Hepatocyte (in vitro differentiated cells): ENCODE results near the gene COX8A. TPM values are rescaled to one million over a fixed set of nuclear protein-coding genes. Genes with fewer than 3 reads are reported as not detected.

ENCODE experiments used
- DNase-seq: peaks from one replicate; pipeline ENCODE4 v3.0.0-alpha.2; 2016; ENCODE audit warnings: low spot score
- H2AFZ ChIP-seq: fragments of 200-600 bp; sonication (generic); 2 replicates; pipeline ENCODE4 v1.6.0; 2016; ENCODE audit warnings: antibody characterized with exemption, mild to moderate bottlenecking
- H3K27ac ChIP-seq: fragments of 200-600 bp; sonication (generic); 2 replicates; pipeline ENCODE4 v1.5.1; 2016; ENCODE audit warnings: mild to moderate bottlenecking
- H3K27me3 ChIP-seq: fragments of 200-600 bp; sonication (generic); 2 replicates; pipeline ENCODE4 v1.6.1; 2016
- H3K36me3 ChIP-seq: fragments of 200-600 bp; sonication (generic); replicated peaks from 2 replicates; pipeline ENCODE4 v1.5.1; 2016; ENCODE audit warnings: low read depth; ENCODE audit not compliant: insufficient read depth
- H3K4me1 ChIP-seq: fragments of 200-600 bp; sonication (generic); 2 replicates; pipeline ENCODE4 v1.5.1; 2016; ENCODE audit warnings: mild to moderate bottlenecking, moderate library complexity; ENCODE audit not compliant: insufficient read depth
- H3K4me2 ChIP-seq: fragments of 200-600 bp; sonication (generic); 2 replicates; pipeline ENCODE4 v1.6.0; 2016
- H3K4me3 ChIP-seq: fragments of 200-600 bp; sonication (generic); 2 replicates; pipeline ENCODE4 v1.5.1; 2016; ENCODE audit warnings: mild to moderate bottlenecking
- H3K79me2 ChIP-seq: fragments of 200-600 bp; sonication (generic); 2 replicates; pipeline ENCODE4 v1.6.0; 2017; ENCODE audit warnings: mild to moderate bottlenecking
- H3K9me2 ChIP-seq: fragments of 200-600 bp; sonication (generic); replicated peaks from 2 replicates; pipeline ENCODE4 v1.6.0; 2017; ENCODE audit warnings: mild to moderate bottlenecking; ENCODE audit not compliant: insufficient read depth
- H3K9me3 ChIP-seq: fragments of 200-600 bp; sonication (generic); 2 replicates; pipeline ENCODE4 v1.5.1; 2016; ENCODE audit warnings: low read depth, mild to moderate bottlenecking
- H4K20me1 ChIP-seq: fragments of 200-600 bp; sonication (generic); 2 replicates; pipeline ENCODE4 v1.6.0; 2016; ENCODE audit warnings: mild to moderate bottlenecking; ENCODE audit not compliant: insufficient read depth, poor library complexity, severe bottlenecking
- EZH2 ChIP-seq: fragments of 200-600 bp; sonication (generic); IDR thresholded peaks from 2 replicates; pipeline ENCODE4 v1.6.1; 2016; ENCODE audit warnings: antibody characterized with exemption, mild to moderate bottlenecking, borderline replicate concordance
- EZH2phosphoT487 ChIP-seq: fragments of 200-600 bp; sonication (generic); IDR thresholded peaks from one replicate; pipeline ENCODE4 v1.6.1; 2018; ENCODE audit warnings: antibody characterized with exemption, mild to moderate bottlenecking, low read depth, moderate library complexity; ENCODE audit not compliant: unreplicated experiment, severe bottlenecking
- whole genome bisulfite sequencing: methylation state at CpG from one replicate; pipeline ENCODE4 v1.1.6; 2016; ENCODE audit warnings: low lambda C conversion rate; ENCODE audit errors: missing lambda C conversion rate; 5-methylcytosine and 5-hydroxymethylcytosine counted together
- polyA plus RNA-seq: library from polyadenylated mRNA; unstranded; fragments of >200 nt; fragmentation: Nextera tagmentation; extraction: Ambion mirVana; gene quantifications from 2 replicates; pipeline ENCODE4 v1.2.1, GENCODE V29; 2016
- small RNA-seq: library from RNA; depleted of rRNA; stranded (forward); fragments of <200 nt; gene quantifications from one replicate; pipeline ENCODE3, GENCODE V24; 2014
- total RNA-seq: library from RNA; depleted of rRNA; stranded (reverse); fragments of >200 nt; gene quantifications from 2 replicates; pipeline ENCODE4 v1.2.3, GENCODE V29; 2014
- TF ChIP-seq, protein P1 (sequence below): fragments of 200-600 bp; sonication (generic); IDR thresholded peaks from 2 replicates; pipeline ENCODE4 v1.5.1; 2016; ENCODE audit warnings: antibody characterized with exemption, mild to moderate bottlenecking; ENCODE audit not compliant: poor library complexity

Gene COX8A
- total and polyA plus RNA-seq, 2 experiments from 2014 or later, result 430 to 463 TPM

DNA sequence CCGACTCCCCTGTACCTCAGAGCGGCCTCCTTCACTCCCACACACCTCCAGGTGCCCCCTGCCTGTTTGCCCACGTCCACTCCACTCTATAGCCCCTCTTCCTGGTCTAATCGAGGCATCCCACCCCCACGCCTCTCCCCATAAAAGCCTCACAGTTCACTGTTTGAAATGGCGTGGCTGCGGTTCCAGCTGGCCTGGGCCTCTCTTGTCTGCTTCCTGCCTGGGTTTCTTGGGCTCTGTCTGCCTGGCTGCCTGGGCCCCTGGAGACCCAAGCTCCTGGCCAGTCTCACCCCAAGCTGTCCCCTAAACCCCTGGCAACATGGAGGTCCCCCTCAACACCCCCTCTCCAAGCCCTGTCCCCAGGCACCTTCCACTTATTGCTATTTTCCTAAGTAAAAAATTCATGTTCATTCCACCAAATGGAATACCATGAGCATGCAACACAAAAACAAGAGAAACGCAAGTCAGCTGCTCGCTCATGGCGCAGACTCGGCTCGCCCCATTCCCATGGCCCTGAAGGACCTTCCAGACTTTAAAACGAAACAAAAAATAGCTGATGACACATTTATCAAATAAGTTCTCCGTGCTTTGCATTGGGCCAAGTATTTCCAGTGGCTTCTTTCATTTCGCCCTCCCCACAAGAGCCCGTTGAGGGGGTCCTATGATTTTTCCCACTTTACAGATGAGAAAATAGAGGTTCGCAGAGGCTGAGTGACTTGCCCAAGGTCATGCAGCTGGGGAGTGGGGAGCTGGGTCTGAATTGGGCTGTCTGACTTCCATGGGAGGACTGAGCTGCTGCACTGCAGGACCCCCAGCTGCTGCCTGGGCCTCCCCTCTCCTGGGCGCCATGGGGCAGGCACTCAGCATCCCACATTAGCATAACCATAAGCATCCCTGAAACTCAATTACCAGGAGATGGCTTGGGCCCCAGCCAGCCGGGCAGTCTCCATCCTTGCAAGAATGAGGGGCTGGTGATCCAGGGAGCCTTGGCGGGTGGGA, 49.6 kb downstream of the COX8A start:
- TF ChIP-seq EZH2phosphoT487, result no peak
- H3K4me1 ChIP-seq, result peaks cover 29% of the 10 kb centered on the region
- H3K4me2 ChIP-seq, result no peak overlapping the region
- no peak overlapping the region for H2AFZ ChIP-seq
- H3K27ac ChIP-seq, result no peak overlapping the region
- DNase-seq, result no peak
- H3K79me2 ChIP-seq, result no peaks in the 10 kb centered on the region
- WGBS, result 88% methylated on average over 20 of the region's 20 CpGs
- no peaks in the 10 kb centered on the region for H3K9me2 ChIP-seq
- no peaks in the 10 kb centered on the region for H4K20me1 ChIP-seq
- H3K9me3 ChIP-seq, result no peaks in the 10 kb centered on the region
- H3K27me3 ChIP-seq, result peaks cover 3% of the 10 kb centered on the region
- no peaks in the 10 kb centered on the region for H3K36me3 ChIP-seq
- H3K4me3 ChIP-seq, result no peak overlapping the region

DNA sequence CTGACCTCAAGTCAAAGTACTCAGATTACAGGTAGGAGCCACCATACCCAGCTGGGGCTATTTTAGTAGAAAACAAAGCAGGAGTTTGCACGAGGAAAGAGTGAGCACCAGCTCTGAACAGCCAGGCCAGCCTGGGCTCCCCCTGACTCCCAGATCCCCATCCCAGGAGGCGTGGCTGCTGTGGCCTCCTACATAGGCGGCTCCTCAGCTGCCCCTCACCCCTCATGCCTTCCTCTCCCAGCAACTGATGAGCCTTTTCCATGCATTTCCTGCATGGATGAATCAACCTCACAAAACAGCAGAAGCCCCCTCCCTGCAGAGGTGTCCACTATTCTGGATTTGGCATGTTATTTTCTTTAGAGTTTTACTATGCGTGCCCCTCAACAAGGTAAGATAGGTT, 50.8 kb downstream of the COX8A start:
- H3K4me3 ChIP-seq, result no peak overlapping the region
- H3K4me1 ChIP-seq, result peaks cover 29% of the 10 kb centered on the region
- H3K9me3 ChIP-seq, result no peaks in the 10 kb centered on the region
- H4K20me1 ChIP-seq, result no peaks in the 10 kb centered on the region
- TF ChIP-seq, protein P1, sequence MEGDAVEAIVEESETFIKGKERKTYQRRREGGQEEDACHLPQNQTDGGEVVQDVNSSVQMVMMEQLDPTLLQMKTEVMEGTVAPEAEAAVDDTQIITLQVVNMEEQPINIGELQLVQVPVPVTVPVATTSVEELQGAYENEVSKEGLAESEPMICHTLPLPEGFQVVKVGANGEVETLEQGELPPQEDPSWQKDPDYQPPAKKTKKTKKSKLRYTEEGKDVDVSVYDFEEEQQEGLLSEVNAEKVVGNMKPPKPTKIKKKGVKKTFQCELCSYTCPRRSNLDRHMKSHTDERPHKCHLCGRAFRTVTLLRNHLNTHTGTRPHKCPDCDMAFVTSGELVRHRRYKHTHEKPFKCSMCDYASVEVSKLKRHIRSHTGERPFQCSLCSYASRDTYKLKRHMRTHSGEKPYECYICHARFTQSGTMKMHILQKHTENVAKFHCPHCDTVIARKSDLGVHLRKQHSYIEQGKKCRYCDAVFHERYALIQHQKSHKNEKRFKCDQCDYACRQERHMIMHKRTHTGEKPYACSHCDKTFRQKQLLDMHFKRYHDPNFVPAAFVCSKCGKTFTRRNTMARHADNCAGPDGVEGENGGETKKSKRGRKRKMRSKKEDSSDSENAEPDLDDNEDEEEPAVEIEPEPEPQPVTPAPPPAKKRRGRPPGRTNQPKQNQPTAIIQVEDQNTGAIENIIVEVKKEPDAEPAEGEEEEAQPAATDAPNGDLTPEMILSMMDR, result no peak
- TF ChIP-seq EZH2phosphoT487 (no peak), EZH2 (no peak)
- no peaks in the 10 kb centered on the region for H3K79me2 ChIP-seq
- DNase-seq, result no peak
- H3K9me2 ChIP-seq, result no peaks in the 10 kb centered on the region
- H2AFZ ChIP-seq, result no peak overlapping the region
- no peaks in the 10 kb centered on the region for H3K36me3 ChIP-seq
- 60% methylated on average over 4 of the region's 4 CpGs for WGBS
- no peak overlapping the region for H3K27ac ChIP-seq
- no peak overlapping the region for H3K4me2 ChIP-seq
- no peaks in the 10 kb centered on the region for H3K27me3 ChIP-seq

Small RNA genes lying within 50 kb of the gene (small RNA-seq; reads per million reads assigned to genes)
- gene RNU6-45P, result not detected

Other genes starting within 250 kb of the COX8A start
- 41.8 and 44.1 TPM in 2 replicates for gene ZFTA, start 205.8 kb upstream of the COX8A start, total RNA-seq
- 12.3 and 14.7 TPM in 2 replicates for gene ZFTA, start 205.8 kb upstream of the COX8A start, polyA plus RNA-seq
- 24.0 and 25.2 TPM in 2 replicates for gene SPINDOC, start 161.2 kb upstream of the COX8A start, total RNA-seq
- gene SPINDOC, start 161.2 kb upstream of the COX8A start, polyA plus RNA-seq, result 5.4 and 9.9 TPM in 2 replicates
- 22.4 and 24.1 TPM in 2 replicates for gene MARK2, start 135.5 kb upstream of the COX8A start, total RNA-seq
- gene MARK2, start 135.5 kb upstream of the COX8A start, polyA plus RNA-seq, result 40.8 and 48.2 TPM in 2 replicates
- gene RCOR2, start 57.5 kb upstream of the COX8A start, total RNA-seq, result 4.3 and 4.4 TPM in 2 replicates
- gene RCOR2, start 57.5 kb upstream of the COX8A start, polyA plus RNA-seq, result 3.1 and 3.5 TPM in 2 replicates
- gene NAA40, start 35.6 kb upstream of the COX8A start, total RNA-seq, result 12.2 and 15.3 TPM in 2 replicates
- gene NAA40, start 35.6 kb upstream of the COX8A start, polyA plus RNA-seq, result 16.4 and 17.9 TPM in 2 replicates
- gene OTUB1, start 11.8 kb downstream of the COX8A start, total RNA-seq, result 49.9 and 55.9 TPM in 2 replicates
- gene OTUB1, start 11.8 kb downstream of the COX8A start, polyA plus RNA-seq, result 152 and 196 TPM in 2 replicates
- 0.43 and 0.84 TPM in 2 replicates for gene FLRT1, start 61.3 kb downstream of the COX8A start, total RNA-seq
- gene FLRT1, start 61.3 kb downstream of the COX8A start, polyA plus RNA-seq, result 0.34 and 0.61 TPM in 2 replicates
- gene MACROD1, start 191.5 kb downstream of the COX8A start, total RNA-seq, result 12.3 and 21.2 TPM in 2 replicates
- gene MACROD1, start 191.5 kb downstream of the COX8A start, polyA plus RNA-seq, result 29.8 and 40.0 TPM in 2 replicates
- 113 and 122 TPM in 2 replicates for gene STIP1, start 211.6 kb downstream of the COX8A start, total RNA-seq
- gene STIP1, start 211.6 kb downstream of the COX8A start, polyA plus RNA-seq, result 115 and 131 TPM in 2 replicates
- gene FERMT3, start 232.1 kb downstream of the COX8A start, total RNA-seq, result 0.44 and 1.6 TPM in 2 replicates
- gene FERMT3, start 232.1 kb downstream of the COX8A start, polyA plus RNA-seq, result 2.0 TPM in 1 of 2 replicates, not detected in the other